ENCODE measurements around the gene TMBIM1. TPM values are rescaled to one million over a fixed set of nuclear protein-coding genes. Genes with fewer than 3 reads are reported as not detected.

Gene TMBIM1
- total RNA-seq, 1 experiment from 2014 or later = 91.0 TPM

DNA sequence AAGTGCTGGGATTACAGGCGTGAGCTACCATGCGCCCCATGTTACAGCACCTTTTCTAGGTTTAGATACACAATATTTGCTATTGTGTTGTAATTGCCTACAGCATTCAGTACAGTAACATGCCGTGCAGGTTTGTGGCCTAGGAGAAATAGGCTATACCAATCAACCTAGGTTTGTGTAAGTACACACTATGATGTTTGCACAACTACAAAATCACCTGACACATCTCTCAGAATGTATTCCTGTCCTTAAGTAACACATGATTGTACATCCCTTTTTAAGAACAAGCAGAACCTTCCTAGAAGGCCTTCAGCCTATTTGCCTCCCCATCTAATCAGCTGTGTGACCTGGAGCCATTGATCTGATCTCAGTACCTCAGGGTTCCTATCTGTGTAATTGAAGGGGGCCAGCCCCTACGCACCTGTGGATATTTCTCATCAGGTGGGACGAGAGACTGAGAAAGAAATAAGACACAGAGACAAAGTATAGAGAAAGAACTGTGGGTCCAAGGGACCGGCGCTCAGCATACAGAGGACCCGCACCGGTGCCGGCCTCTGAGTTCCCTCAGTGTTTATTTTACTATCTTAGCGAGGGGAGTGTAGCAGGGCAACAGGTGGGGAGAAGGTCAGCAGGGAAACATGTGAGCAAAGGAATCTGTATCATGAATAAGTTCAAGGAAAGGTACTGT is 18.7 kb upstream of the TMBIM1 start:
- ATAC-seq = no peak
- no peaks in the 10 kb centered on the region for H3K9me3 ChIP-seq (ENCODE audit: control insufficient read depth in 1 of 2, insufficient read depth in 1 of 2, low read depth in 1 of 2, low read length in 2 of 2)
- H3K9ac ChIP-seq (ENCODE audit: low read length) = no peak overlapping the region
- no peak for DNase-seq (ENCODE audit: low read depth, low spot score)
- no peaks in the 10 kb centered on the region for H3K79me2 ChIP-seq (ENCODE audit: insufficient read depth, low read length)
- ChIA-PET CTCF (no interaction called here), POLR2A (interaction anchor here (0.6 kb wide), 1 partner anchor 11 kb away, joined by 3 read pairs; no protein-coding TSS in a partner anchor), RAD21 (ENCODE audit: low non-redundant PET in 1 of 2, low total read pairs in 2 of 2, uncharacterized antibody in 2 of 2, unreplicated experiment in 2 of 2) (no interaction called here)
- no peaks in the 10 kb centered on the region for H3K4me1 ChIP-seq (ENCODE audit: control insufficient read depth in 1 of 2, insufficient read depth in 2 of 2, low read length in 2 of 2)
- no peak overlapping the region for H3K4me3 ChIP-seq (replicated peaks in 1 of 2; ENCODE audit: low read depth in 1 of 2, low read length in 2 of 2)
- no peak overlapping the region for H3K27ac ChIP-seq (ENCODE audit: low read depth, low read length)
- no peaks in the 10 kb centered on the region for H3K9me2 ChIP-seq (ENCODE audit: insufficient read depth)
- TF ChIP-seq, protein P1, sequence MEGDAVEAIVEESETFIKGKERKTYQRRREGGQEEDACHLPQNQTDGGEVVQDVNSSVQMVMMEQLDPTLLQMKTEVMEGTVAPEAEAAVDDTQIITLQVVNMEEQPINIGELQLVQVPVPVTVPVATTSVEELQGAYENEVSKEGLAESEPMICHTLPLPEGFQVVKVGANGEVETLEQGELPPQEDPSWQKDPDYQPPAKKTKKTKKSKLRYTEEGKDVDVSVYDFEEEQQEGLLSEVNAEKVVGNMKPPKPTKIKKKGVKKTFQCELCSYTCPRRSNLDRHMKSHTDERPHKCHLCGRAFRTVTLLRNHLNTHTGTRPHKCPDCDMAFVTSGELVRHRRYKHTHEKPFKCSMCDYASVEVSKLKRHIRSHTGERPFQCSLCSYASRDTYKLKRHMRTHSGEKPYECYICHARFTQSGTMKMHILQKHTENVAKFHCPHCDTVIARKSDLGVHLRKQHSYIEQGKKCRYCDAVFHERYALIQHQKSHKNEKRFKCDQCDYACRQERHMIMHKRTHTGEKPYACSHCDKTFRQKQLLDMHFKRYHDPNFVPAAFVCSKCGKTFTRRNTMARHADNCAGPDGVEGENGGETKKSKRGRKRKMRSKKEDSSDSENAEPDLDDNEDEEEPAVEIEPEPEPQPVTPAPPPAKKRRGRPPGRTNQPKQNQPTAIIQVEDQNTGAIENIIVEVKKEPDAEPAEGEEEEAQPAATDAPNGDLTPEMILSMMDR (IDR thresholded peaks at IDR 0.05 in 2 of 3, conservative IDR thresholded peaks at IDR 0.05 in 1 of 3; ENCODE audit: borderline replicate concordance in 1 of 3, insufficient read depth in 1 of 3, low read depth in 2 of 3, low read length in 2 of 3) = no peak
- TF ChIP-seq CEBPB (IDR thresholded peaks at IDR 0.05; ENCODE audit: low read depth) = no peak
- TF ChIP-seq, protein P2, sequence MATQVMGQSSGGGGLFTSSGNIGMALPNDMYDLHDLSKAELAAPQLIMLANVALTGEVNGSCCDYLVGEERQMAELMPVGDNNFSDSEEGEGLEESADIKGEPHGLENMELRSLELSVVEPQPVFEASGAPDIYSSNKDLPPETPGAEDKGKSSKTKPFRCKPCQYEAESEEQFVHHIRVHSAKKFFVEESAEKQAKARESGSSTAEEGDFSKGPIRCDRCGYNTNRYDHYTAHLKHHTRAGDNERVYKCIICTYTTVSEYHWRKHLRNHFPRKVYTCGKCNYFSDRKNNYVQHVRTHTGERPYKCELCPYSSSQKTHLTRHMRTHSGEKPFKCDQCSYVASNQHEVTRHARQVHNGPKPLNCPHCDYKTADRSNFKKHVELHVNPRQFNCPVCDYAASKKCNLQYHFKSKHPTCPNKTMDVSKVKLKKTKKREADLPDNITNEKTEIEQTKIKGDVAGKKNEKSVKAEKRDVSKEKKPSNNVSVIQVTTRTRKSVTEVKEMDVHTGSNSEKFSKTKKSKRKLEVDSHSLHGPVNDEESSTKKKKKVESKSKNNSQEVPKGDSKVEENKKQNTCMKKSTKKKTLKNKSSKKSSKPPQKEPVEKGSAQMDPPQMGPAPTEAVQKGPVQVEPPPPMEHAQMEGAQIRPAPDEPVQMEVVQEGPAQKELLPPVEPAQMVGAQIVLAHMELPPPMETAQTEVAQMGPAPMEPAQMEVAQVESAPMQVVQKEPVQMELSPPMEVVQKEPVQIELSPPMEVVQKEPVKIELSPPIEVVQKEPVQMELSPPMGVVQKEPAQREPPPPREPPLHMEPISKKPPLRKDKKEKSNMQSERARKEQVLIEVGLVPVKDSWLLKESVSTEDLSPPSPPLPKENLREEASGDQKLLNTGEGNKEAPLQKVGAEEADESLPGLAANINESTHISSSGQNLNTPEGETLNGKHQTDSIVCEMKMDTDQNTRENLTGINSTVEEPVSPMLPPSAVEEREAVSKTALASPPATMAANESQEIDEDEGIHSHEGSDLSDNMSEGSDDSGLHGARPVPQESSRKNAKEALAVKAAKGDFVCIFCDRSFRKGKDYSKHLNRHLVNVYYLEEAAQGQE (IDR thresholded peaks at IDR 0.05; ENCODE audit: low read depth) = no peak
- TF ChIP-seq RAD21 (IDR thresholded peaks at IDR 0.05; ENCODE audit: low read depth) = no peak
- no peak for TF ChIP-seq EZH2phosphoT487 (IDR thresholded peaks at IDR 0.05; ENCODE audit: borderline replicate concordance)
- TF ChIP-seq, protein P3, sequence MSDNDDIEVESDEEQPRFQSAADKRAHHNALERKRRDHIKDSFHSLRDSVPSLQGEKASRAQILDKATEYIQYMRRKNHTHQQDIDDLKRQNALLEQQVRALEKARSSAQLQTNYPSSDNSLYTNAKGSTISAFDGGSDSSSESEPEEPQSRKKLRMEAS (IDR thresholded peaks at IDR 0.05) = no peak
- TF ChIP-seq, protein P4, sequence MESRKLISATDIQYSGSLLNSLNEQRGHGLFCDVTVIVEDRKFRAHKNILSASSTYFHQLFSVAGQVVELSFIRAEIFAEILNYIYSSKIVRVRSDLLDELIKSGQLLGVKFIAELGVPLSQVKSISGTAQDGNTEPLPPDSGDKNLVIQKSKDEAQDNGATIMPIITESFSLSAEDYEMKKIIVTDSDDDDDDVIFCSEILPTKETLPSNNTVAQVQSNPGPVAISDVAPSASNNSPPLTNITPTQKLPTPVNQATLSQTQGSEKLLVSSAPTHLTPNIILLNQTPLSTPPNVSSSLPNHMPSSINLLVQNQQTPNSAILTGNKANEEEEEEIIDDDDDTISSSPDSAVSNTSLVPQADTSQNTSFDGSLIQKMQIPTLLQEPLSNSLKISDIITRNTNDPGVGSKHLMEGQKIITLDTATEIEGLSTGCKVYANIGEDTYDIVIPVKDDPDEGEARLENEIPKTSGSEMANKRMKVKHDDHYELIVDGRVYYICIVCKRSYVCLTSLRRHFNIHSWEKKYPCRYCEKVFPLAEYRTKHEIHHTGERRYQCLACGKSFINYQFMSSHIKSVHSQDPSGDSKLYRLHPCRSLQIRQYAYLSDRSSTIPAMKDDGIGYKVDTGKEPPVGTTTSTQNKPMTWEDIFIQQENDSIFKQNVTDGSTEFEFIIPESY (IDR thresholded peaks at IDR 0.05; ENCODE audit: extremely low read depth, insufficient replicate concordance, low read length) = no peak
- TF ChIP-seq ZFX (IDR thresholded peaks at IDR 0.05) = no peak
- TF ChIP-seq JUND (IDR thresholded peaks at IDR 0.05) = no peak
- no peak for TF ChIP-seq FOSL1 (IDR thresholded peaks at IDR 0.05; ENCODE audit: low read depth)
- TF ChIP-seq EGR1 (IDR thresholded peaks at IDR 0.05; ENCODE audit: low read depth) = no peak
- TF ChIP-seq YY1 (IDR thresholded peaks at IDR 0.05; ENCODE audit: extremely low read depth, insufficient replicate concordance, low read depth, low read length) = no peak
- TF ChIP-seq EZH2 (IDR thresholded peaks at IDR 0.05) = no peak
- TF ChIP-seq SIN3A (IDR thresholded peaks at IDR 0.05; ENCODE audit: low read depth) = no peak
- no peak for TF ChIP-seq POLR2A (IDR thresholded peaks at IDR 0.05; ENCODE audit: borderline replicate concordance, extremely low read depth, insufficient read depth, insufficient read length)
- TF ChIP-seq SRF (IDR thresholded peaks at IDR 0.05; ENCODE audit: low read depth) = no peak
- H3K27me3 ChIP-seq (ENCODE audit: insufficient read depth, low read length) = no peaks in the 10 kb centered on the region
- no peaks in the 10 kb centered on the region for H3K36me3 ChIP-seq (ENCODE audit: control insufficient read depth in 1 of 2, insufficient read depth in 2 of 2, low read length in 2 of 2)
- H2AFZ ChIP-seq (ENCODE audit: low read depth, low read length, poor library complexity, severe bottlenecking) = no peak overlapping the region
- intact Hi-C loops (cut with micrococcal nuclease) = no loop called here
- no TSS peak for BruUV-seq (replicated peaks)
- no peaks in the 10 kb centered on the region for H4K20me1 ChIP-seq (ENCODE audit: insufficient read depth)
- H3K4me2 ChIP-seq (ENCODE audit: low read length) = no peak overlapping the region
